Duodenal mucosa (tissue), 2 donors: ENCODE results near the gene RABGAP1L.

Source experiments
- H3K27ac ChIP-seq: one replicate; pipeline ENCODE4 v1.7.0; 2013; ENCODE audit warnings: low read depth, low read length
- H3K27me3 ChIP-seq, 2 donors: one replicate each; pipeline ENCODE4 v1.7.0; 2013; ENCODE audit warnings: low read length in 2 of 2, control low read depth in 1 of 2; ENCODE audit not compliant: insufficient read depth in 2 of 2, control insufficient read depth in 1 of 2
- H3K36me3 ChIP-seq, 2 donors: one replicate each; pipeline ENCODE4 v1.7.0; 2013; ENCODE audit warnings: low read length in 2 of 2, control low read depth in 1 of 2; ENCODE audit not compliant: insufficient read depth in 2 of 2, control insufficient read depth in 1 of 2
- H3K4me1 ChIP-seq, 2 donors: one replicate each; pipeline ENCODE4 v1.7.0; 2013; ENCODE audit warnings: low read length in 2 of 2, control low read depth in 1 of 2; ENCODE audit not compliant: insufficient read depth in 2 of 2, control insufficient read depth in 1 of 2
- H3K4me3 ChIP-seq, 2 donors: one replicate each; pipeline ENCODE4 v1.7.0; 2013; ENCODE audit warnings: low read length in 2 of 2, low read depth in 1 of 2
- H3K9ac ChIP-seq, 2 donors: one replicate each; pipeline ENCODE4 v1.7.0; 2013; ENCODE audit warnings: low read length in 2 of 2, low read depth in 1 of 2
- H3K9me3 ChIP-seq, 2 donors: one replicate each; pipeline ENCODE4 v1.7.0; 2013; ENCODE audit warnings: low read length in 2 of 2, control low read depth in 1 of 2; ENCODE audit not compliant: control insufficient read depth in 1 of 2

RABGAP1L gene

GRCh38 chr1:174928541-174928940, 769.2 kb downstream of the RABGAP1L start:
- no peak overlapping the region for H3K9ac ChIP-seq
- H3K36me3 ChIP-seq, result no peaks in the 10 kb centered on the region
- H3K9me3 ChIP-seq, result no peaks in the 10 kb centered on the region
- H3K27me3 ChIP-seq, result no peaks in the 10 kb centered on the region
- H3K4me3 ChIP-seq, result no peak overlapping the region
- H3K4me1 ChIP-seq, result peaks cover 0 to 15% of the 10 kb centered on the region in 2 donors
- H3K27ac ChIP-seq, result no peak overlapping the region

GRCh38 chr1:174931214-174931613, 771.9 kb downstream of the RABGAP1L start:
- Histone ChIP-seq H3K9me3 (no peaks in the 10 kb centered on the region), H3K9ac (no peak overlapping the region), H3K36me3 (no peaks in the 10 kb centered on the region), H3K27ac (no peak overlapping the region), H3K4me3 (no peak overlapping the region), H3K27me3 (no peaks in the 10 kb centered on the region), H3K4me1 (peaks cover 0 to 15% of the 10 kb centered on the region in 2 donors)

- Histone ChIP-seq H3K27ac (no peak overlapping the region), H3K9me3 (no peaks in the 10 kb centered on the region), H3K9ac (no peak overlapping the region), H3K36me3 (no peaks in the 10 kb centered on the region), H3K4me1 (peaks cover 0 to 15% of the 10 kb centered on the region in 2 donors), H3K4me3 (no peak overlapping the region), H3K27me3 (no peaks in the 10 kb centered on the region)
Observed at GRCh38 chr1:174932587-174932986, 773.3 kb downstream of the RABGAP1L start.

GRCh38 chr1:174935961-174936727, 776.8 kb downstream of the RABGAP1L start:
- peaks cover 0 to 18% of the 10 kb centered on the region in 2 donors for H3K4me1 ChIP-seq
- no peak overlapping the region for H3K9ac ChIP-seq
- no peaks in the 10 kb centered on the region for H3K9me3 ChIP-seq
- no peaks in the 10 kb centered on the region for H3K36me3 ChIP-seq
- H3K4me3 ChIP-seq, result no peak overlapping the region
- H3K27ac ChIP-seq, result no peak overlapping the region
- H3K27me3 ChIP-seq, result no peaks in the 10 kb centered on the region

- Histone ChIP-seq H3K27ac (no peak overlapping the region), H3K9me3 (no peaks in the 10 kb centered on the region), H3K36me3 (no peaks in the 10 kb centered on the region), H3K27me3 (no peaks in the 10 kb centered on the region), H3K4me1 (peaks cover 8 to 20% of the 10 kb centered on the region in 2 donors), H3K4me3 (no peak overlapping the region), H3K9ac (no peak overlapping the region)
Observed at GRCh38 chr1:174938281-174939007, 779.1 kb downstream of the RABGAP1L start.

- Histone ChIP-seq H3K4me3 (no peak overlapping the region), H3K27me3 (no peaks in the 10 kb centered on the region), H3K27ac (no peak overlapping the region), H3K9me3 (no peaks in the 10 kb centered on the region), H3K4me1 (peaks cover 9 to 24% of the 10 kb centered on the region in 2 donors), H3K36me3 (no peaks in the 10 kb centered on the region), H3K9ac (no peak overlapping the region)
Observed at GRCh38 chr1:174939775-174940545, 780.6 kb downstream of the RABGAP1L start.

- Histone ChIP-seq H3K36me3 (no peaks in the 10 kb centered on the region), H3K9me3 (no peaks in the 10 kb centered on the region), H3K4me1 (peaks cover 11 to 32% of the 10 kb centered on the region in 2 donors), H3K27me3 (no peaks in the 10 kb centered on the region), H3K4me3 (no peak overlapping the region), H3K9ac (no peak overlapping the region), H3K27ac (no peak overlapping the region)
Observed at GRCh38 chr1:174940646-174941175, 781.4 kb downstream of the RABGAP1L start.

- Histone ChIP-seq H3K4me1 (peaks cover 15 to 39% of the 10 kb centered on the region in 2 donors), H3K36me3 (no peaks in the 10 kb centered on the region), H3K9ac (no peak overlapping the region), H3K27me3 (no peaks in the 10 kb centered on the region), H3K4me3 (no peak overlapping the region), H3K9me3 (no peaks in the 10 kb centered on the region), H3K27ac (no peak overlapping the region)
Observed at GRCh38 chr1:174942547-174943255, 783.4 kb downstream of the RABGAP1L start.

- Histone ChIP-seq H3K4me3 (no peak overlapping the region), H3K4me1 (peaks cover 15 to 35% of the 10 kb centered on the region in 2 donors), H3K27me3 (no peaks in the 10 kb centered on the region), H3K9ac (no peak overlapping the region), H3K27ac (no peak overlapping the region), H3K9me3 (no peaks in the 10 kb centered on the region), H3K36me3 (no peaks in the 10 kb centered on the region)
Observed at GRCh38 chr1:174946031-174946430, 786.7 kb downstream of the RABGAP1L start.
